CD4-positive, alpha-beta T cell (primary cell): ENCODE data around the gene SRP19. TPM values are rescaled to one million over a fixed set of nuclear protein-coding genes. Genes with fewer than 3 reads are reported as not detected.

ENCODE experiments used
- ATAC-seq: fragments of 200-7000 bp; cut with Tn5 transposase; one replicate; pipeline ENCODE4 v1.10.0; 2022; ENCODE audit warnings: mild to moderate bottlenecking; ENCODE audit not compliant: poor library complexity
- CTCF ChIA-PET: fragments of 350-600 bp; sonication (Branson Sonifier 250); formaldehyde crosslinking; loops from one replicate; lab custom pipeline; 2021; ENCODE audit warnings: antibody characterized with exemption, inconsistent platforms; lab: Charles Lee
- POLR2A ChIA-PET: fragments of 350-600 bp; sonication (Branson Sonifier 250); formaldehyde crosslinking; loops from one replicate; lab custom pipeline; 2021; ENCODE audit warnings: antibody characterized with exemption, inconsistent platforms; lab: Charles Lee
- DNase-seq, 14 experiments: peaks; one replicate each; pipeline ENCODE4 v3.0.0-alpha.2; 2013 to 2020; ENCODE audit warnings: mixed read lengths in 2 of 14
- H3K27ac ChIP-seq, 2 donors: one replicate each; pipeline versions ENCODE4 v1.5.1 to v1.7.0; 2013; ENCODE audit warnings: low read length in 2 of 2, low read depth in 1 of 2, mild to moderate bottlenecking in 1 of 2
- H3K27me3 ChIP-seq, 2 experiments: 1 replicate in 1 of 2; 2 replicates in 1 of 2; pipeline versions ENCODE4 v1.6.1 to v1.7.0; 2013; ENCODE audit warnings: low read length in 2 of 2, control low read depth in 1 of 2, mild to moderate bottlenecking in 1 of 2, moderate library complexity in 1 of 2; ENCODE audit not compliant: insufficient read depth in 2 of 2, control insufficient read depth in 1 of 2
- H3K36me3 ChIP-seq: one replicate; pipeline ENCODE4 v1.6.1; 2013; ENCODE audit warnings: low read length, control low read depth; ENCODE audit not compliant: insufficient read depth
- H3K4me1 ChIP-seq: one replicate; pipeline ENCODE4 v1.6.1; 2013; ENCODE audit warnings: low read length, control low read depth; ENCODE audit not compliant: insufficient read depth
- H3K4me3 ChIP-seq: one replicate; pipeline ENCODE4 v1.5.1; 2013; ENCODE audit warnings: mild to moderate bottlenecking, low read length, moderate library complexity
- H3K9me3 ChIP-seq, 2 experiments: 1 replicate in 1 of 2; 2 replicates in 1 of 2; pipeline versions ENCODE4 v1.6.1 to v1.7.0; 2013; ENCODE audit warnings: low read length in 2 of 2, mild to moderate bottlenecking in 2 of 2, control low read depth in 1 of 2, moderate library complexity in 1 of 2; ENCODE audit not compliant: control insufficient read depth in 1 of 2, insufficient read depth in 1 of 2
- H3K27ac Mint-ChIP-seq: one replicate; pipeline ENCODE4 v1.8.0; 2020; ENCODE audit warnings: mixed read lengths
- H3K27me3 Mint-ChIP-seq: one replicate; pipeline ENCODE4 v1.8.0; 2021; ENCODE audit warnings: mixed read lengths
- H3K36me3 Mint-ChIP-seq: one replicate; pipeline ENCODE4 v1.8.0; 2021; ENCODE audit warnings: low read depth, mixed read lengths
- H3K4me1 Mint-ChIP-seq: one replicate; pipeline ENCODE4 v1.8.0; 2021; ENCODE audit warnings: low read depth, mixed read lengths
- H3K4me3 Mint-ChIP-seq: one replicate; pipeline ENCODE4 v1.8.0; 2020; ENCODE audit warnings: mild to moderate bottlenecking, mixed read lengths
- H3K9me3 Mint-ChIP-seq: one replicate; pipeline ENCODE4 v1.8.0; 2020; ENCODE audit warnings: mixed read lengths
- CTCF ChIP-seq: fragments of 200-600 bp; IDR thresholded peaks from one replicate; pipeline ENCODE4 v1.8.0; 2022; ENCODE audit warnings: antibody characterized with exemption, mild to moderate bottlenecking
- intact Hi-C, 2 experiments: fragments of 100-400 bp; cut with DNase I in 1 of 2; cut with micrococcal nuclease in 1 of 2; formaldehyde crosslinking; loops; one replicate each; pipeline versions ENCODE4 v1.15.1 to v1.9.0; 2023 to 2025; cut with DNase I, micrococcal nuclease
- total RNA-seq, 174 experiments: library from RNA in 2 of 174; stranded (reverse) in 2 of 174; gene quantifications; one replicate each; pipeline ENCODE4 v1.2.3 and lab custom pipeline; 2021 to 2026

The SRP19 gene
- total RNA-seq, 2 experiments from 2014 or later: 40.2 to 40.8 TPM

GRCh38 chr5:112862085-112862484 lies 998 bp downstream of the SRP19 start:
- Mint-ChIP-seq H3K4me1 (peaks cover 43% of the 10 kb centered on the region), H3K9me3 (no peaks in the 10 kb centered on the region), H3K27ac (peak overlapping the region; percentile 93), H3K4me3 (peak overlapping the region; percentile 92), H3K36me3 (peaks cover 40% of the 10 kb centered on the region), H3K27me3 (peaks cover 6% of the 10 kb centered on the region)
- intact Hi-C loops: loop anchor here (2.0 to 10.0 kb wide), 6 partner anchors 60 to 653 kb away; partner anchors contain the start of genes DCP2 (in 1 of the 2), REEP5 (in 1 of the 2) and YTHDC2 (in 1 of the 2)
- no peak for TF ChIP-seq CTCF
- ATAC-seq: no peak
- ChIA-PET CTCF (interaction anchor here (2.1 kb wide), 1 partner anchor 14 kb away, joined by 14 read pairs; no protein-coding TSS in a partner anchor), POLR2A (no interaction called here)
- Histone ChIP-seq H3K27ac (no peak overlapping the region), H3K36me3 (peaks cover 39% of the 10 kb centered on the region), H3K27me3 (no peaks in the 10 kb centered on the region), H3K4me3 (peak overlapping the region; percentile 94), H3K4me1 (peaks cover 24% of the 10 kb centered on the region), H3K9me3 (no peaks in the 10 kb centered on the region)
- DNase-seq: no peak

GRCh38 chr5:112863549-112863948 lies 2.5 kb downstream of the SRP19 start:
- POLR2A ChIA-PET: interaction anchor here (1.0 kb wide), 1 partner anchor 113 kb away, joined by 3 read pairs; the partner anchor contains the start of gene DCP2
- peaks cover 55% of the 10 kb centered on the region for H3K36me3 Mint-ChIP-seq
- no peak overlapping the region for H3K27ac ChIP-seq

GRCh38 chr5:112865128-112865527 lies 4.0 kb downstream of the SRP19 start:
- CTCF ChIA-PET: no interaction called here
- Histone ChIP-seq H3K4me3 (no peak overlapping the region), H3K27me3 (no peaks in the 10 kb centered on the region), H3K27ac (no peak overlapping the region), H3K36me3 (peaks cover 62% of the 10 kb centered on the region), H3K9me3 (no peaks in the 10 kb centered on the region), H3K4me1 (peaks cover 28% of the 10 kb centered on the region)
- no peak overlapping the region for H3K27ac Mint-ChIP-seq
- H3K4me1 Mint-ChIP-seq: peaks cover 62% of the 10 kb centered on the region
- DNase-seq (no peak), ATAC-seq (no peak)
- TF ChIP-seq CTCF: no peak
- intact Hi-C loops: loop anchor here (10.0 kb wide), 3 partner anchors 100 to 650 kb away; partner anchors contain the start of gene YTHDC2 (in 1 of the 2)
- H3K9me3 Mint-ChIP-seq: no peaks in the 10 kb centered on the region
- H3K4me3 Mint-ChIP-seq: no peak overlapping the region
- POLR2A ChIA-PET: interaction anchor here (1.2 kb wide), 1 partner anchor 13 kb away, joined by 3 read pairs; no protein-coding TSS in a partner anchor
- no peaks in the 10 kb centered on the region for H3K27me3 Mint-ChIP-seq
- H3K36me3 Mint-ChIP-seq: peaks cover 71% of the 10 kb centered on the region

More at GRCh38 chr5:112863549-112863948, 2.5 kb downstream of the SRP19 start:
- DNase-seq: no peak
- Mint-ChIP-seq H3K9me3 (no peaks in the 10 kb centered on the region), H3K27me3 (no peaks in the 10 kb centered on the region), H3K4me1 (peaks cover 50% of the 10 kb centered on the region), H3K4me3 (peak overlapping the region; percentile 69), H3K27ac (peak overlapping the region; percentile 93)
- H3K4me1 ChIP-seq: peaks cover 24% of the 10 kb centered on the region
- H3K4me3 ChIP-seq: no peak overlapping the region
- H3K9me3 ChIP-seq: no peaks in the 10 kb centered on the region
- peaks cover 53% of the 10 kb centered on the region for H3K36me3 ChIP-seq
- ATAC-seq: no peak
- CTCF ChIA-PET: interaction anchor here (1.5 kb wide), 1 partner anchor 14 kb away, joined by 3 read pairs; no protein-coding TSS in a partner anchor
- TF ChIP-seq CTCF: no peak
- H3K27me3 ChIP-seq: no peaks in the 10 kb centered on the region
- intact Hi-C loops: loop anchor here (2.0 to 10.0 kb wide), 6 partner anchors 59 to 651 kb away; partner anchors contain the start of genes DCP2 (in 1 of the 2), REEP5 (in 1 of the 2) and YTHDC2 (in 1 of the 2)
